GM19438 (cell line): ENCODE results near the gene SPANXA1.
"Not testable (repeated sequence)": the region's sequence is repeated elsewhere in the genome, so short reads cannot be mapped to it uniquely, and the experiment has no call there.

Experiments
- ATAC-seq: cut with Tn5 transposase; IDR thresholded peaks from one replicate; pipeline ENCODE4 v1.9.1; 2021; ENCODE audit warnings: low read depth; ENCODE audit not compliant: unreplicated experiment

The SPANXA1 gene

GRCh38 chrX:141584638-141585037, at the start of gene SPANXA1:
Gene SPANXA1 (minus strand): TSS chrX:141584738. CDS start chrX:141584678, 60 bp downstream.
- not testable (repeated sequence) for ATAC-seq

- ATAC-seq = no peak
These were observed 47.6 kb upstream of the SPANXA1 start for GRCh38 chrX:141632124-141632523.

GRCh38 chrX:141619336-141619735, 34.8 kb upstream of the SPANXA1 start:
- no peak for ATAC-seq

GRCh38 chrX:141609111-141609510, 24.6 kb upstream of the SPANXA1 start:
- ATAC-seq = no peak

- not testable (repeated sequence) for ATAC-seq
These were observed 4.9 kb upstream of the SPANXA1 start, which contains the start of gene SPANXA2 for GRCh38 chrX:141589408-141589807. Gene SPANXA2 (plus strand): TSS chrX:141589708. CDS start chrX:141589768, 60 bp downstream.

GRCh38 chrX:141542551-141542950, 42.0 kb downstream of the SPANXA1 start:
- not testable (repeated sequence) for ATAC-seq
